Prostate gland (tissue), 2 donors: Measurements from ENCODE around the gene HMX3.

ENCODE experiments used
- CTCF ChIP-seq, 4 experiments: fragments of 200-600 bp in 2 of 4; fragments of 450-650 bp in 2 of 4; sonication (generic) in 2 of 4; IDR thresholded peaks; 1 replicate in 3 of 4; 2 replicates in 1 of 4; pipeline ENCODE4 v1.5.1; 2016 to 2019; ENCODE audit warnings: antibody characterized with exemption in 4 of 4, mild to moderate bottlenecking in 2 of 4, moderate library complexity in 2 of 4
- POLR2A ChIP-seq: fragments of 450-650 bp; IDR thresholded peaks from one replicate; pipeline ENCODE4 v1.6.1; 2016; ENCODE audit warnings: antibody characterized with exemption, mild to moderate bottlenecking

- no peak for TF ChIP-seq CTCF (IDR thresholded peaks at IDR 0.05)
- no peak for TF ChIP-seq POLR2A
Measured at GRCh38 chr10:123170961-123171360, 35.2 kb downstream of the HMX3 start.
